Ascending aorta (tissue), 2 donors: ENCODE data around the gene NOTCH1. TPM values are rescaled to one million over a fixed set of nuclear protein-coding genes. Genes with fewer than 3 reads are reported as not detected.

Experiments
- DNase-seq, 2 donors: peaks; one replicate each; pipeline ENCODE4 v3.0.0-alpha.2; 2019; ENCODE audit warnings: low spot score in 2 of 2
- H3K27ac ChIP-seq, 2 donors: fragments of 200-600 bp; sonication (generic); one replicate each; pipeline ENCODE4 v1.5.1; 2016 to 2017; ENCODE audit warnings: mild to moderate bottlenecking in 1 of 2
- H3K27me3 ChIP-seq: fragments of 200-600 bp; sonication (generic); one replicate; pipeline ENCODE4 v1.5.1; 2017
- H3K36me3 ChIP-seq, 2 donors: fragments of 200-600 bp; sonication (generic); one replicate each; pipeline ENCODE4 v1.5.1; 2016
- H3K4me1 ChIP-seq, 2 donors: fragments of 200-600 bp; sonication (generic); one replicate each; pipeline ENCODE4 v1.5.1; 2016 to 2017; ENCODE audit warnings: mild to moderate bottlenecking in 1 of 2
- H3K4me3 ChIP-seq, 2 donors: fragments of 200-600 bp; sonication (generic); one replicate each; pipeline ENCODE4 v1.5.1; 2016 to 2017; ENCODE audit warnings: mild to moderate bottlenecking in 1 of 2
- H3K9me3 ChIP-seq, 2 donors: fragments of 200-600 bp; sonication (generic); one replicate each; pipeline ENCODE4 v1.5.1; 2016
- intact Hi-C: fragments of 100-400 bp; cut with DNase I; formaldehyde crosslinking; loops from one replicate; pipeline ENCODE4 v1.15.1; 2023
- total RNA-seq: library from RNA; depleted of rRNA; stranded (reverse); fragments of >200 nt; gene quantifications from one replicate; pipeline ENCODE4 v1.1.0, GENCODE V29; 2016
- TF ChIP-seq, protein P1 (sequence below), 3 experiments: fragments of 200-600 bp in 2 of 3; fragments of 450-650 bp in 1 of 3; sonication (generic) in 2 of 3; IDR thresholded peaks; one replicate each; pipeline ENCODE4 v1.5.1; 2016 to 2019; ENCODE audit warnings: antibody characterized with exemption in 3 of 3, mild to moderate bottlenecking in 1 of 3, moderate library complexity in 1 of 3

NOTCH1 gene
- total RNA-seq, 1 donor from 2014 or later, result 120 TPM

- TF ChIP-seq, protein P1, sequence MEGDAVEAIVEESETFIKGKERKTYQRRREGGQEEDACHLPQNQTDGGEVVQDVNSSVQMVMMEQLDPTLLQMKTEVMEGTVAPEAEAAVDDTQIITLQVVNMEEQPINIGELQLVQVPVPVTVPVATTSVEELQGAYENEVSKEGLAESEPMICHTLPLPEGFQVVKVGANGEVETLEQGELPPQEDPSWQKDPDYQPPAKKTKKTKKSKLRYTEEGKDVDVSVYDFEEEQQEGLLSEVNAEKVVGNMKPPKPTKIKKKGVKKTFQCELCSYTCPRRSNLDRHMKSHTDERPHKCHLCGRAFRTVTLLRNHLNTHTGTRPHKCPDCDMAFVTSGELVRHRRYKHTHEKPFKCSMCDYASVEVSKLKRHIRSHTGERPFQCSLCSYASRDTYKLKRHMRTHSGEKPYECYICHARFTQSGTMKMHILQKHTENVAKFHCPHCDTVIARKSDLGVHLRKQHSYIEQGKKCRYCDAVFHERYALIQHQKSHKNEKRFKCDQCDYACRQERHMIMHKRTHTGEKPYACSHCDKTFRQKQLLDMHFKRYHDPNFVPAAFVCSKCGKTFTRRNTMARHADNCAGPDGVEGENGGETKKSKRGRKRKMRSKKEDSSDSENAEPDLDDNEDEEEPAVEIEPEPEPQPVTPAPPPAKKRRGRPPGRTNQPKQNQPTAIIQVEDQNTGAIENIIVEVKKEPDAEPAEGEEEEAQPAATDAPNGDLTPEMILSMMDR (IDR thresholded peaks at IDR 0.05), result no peak
- no peak for DNase-seq
- H3K36me3 ChIP-seq, result peaks cover 4 to 6% of the 10 kb centered on the region in 2 donors
- H3K9me3 ChIP-seq, result no peaks in the 10 kb centered on the region
- H3K4me1 ChIP-seq, result peaks cover 0 to 14% of the 10 kb centered on the region in 2 donors
- no peak overlapping the region for H3K4me3 ChIP-seq
- H3K27me3 ChIP-seq, result no peaks in the 10 kb centered on the region
- intact Hi-C loops, result no loop called here
- no peak overlapping the region for H3K27ac ChIP-seq
Observed at GRCh38 chr9:136531904-136532798, 13.7 kb downstream of the NOTCH1 start.

GRCh38 chr9:136531186-136531903, 14.5 kb downstream of the NOTCH1 start:
- peaks cover 0 to 20% of the 10 kb centered on the region in 2 donors for H3K4me1 ChIP-seq
- H3K27ac ChIP-seq, result no peak overlapping the region

GRCh38 chr9:136530461-136531089, 15.3 kb downstream of the NOTCH1 start:
- peaks cover 0 to 25% of the 10 kb centered on the region in 2 donors for H3K4me1 ChIP-seq
- TF ChIP-seq, protein P1 (IDR thresholded peaks at IDR 0.05), result no peak
- no peak overlapping the region for H3K4me3 ChIP-seq
- H3K27ac ChIP-seq, result no peak overlapping the region
- H3K36me3 ChIP-seq, result peaks cover 0 to 4% of the 10 kb centered on the region in 2 donors
- no peaks in the 10 kb centered on the region for H3K27me3 ChIP-seq
- intact Hi-C loops, result no loop called here
- no peaks in the 10 kb centered on the region for H3K9me3 ChIP-seq
- DNase-seq, result no peak

More at GRCh38 chr9:136531186-136531903, 14.5 kb downstream of the NOTCH1 start:
- Histone ChIP-seq H3K27me3 (no peaks in the 10 kb centered on the region), H3K9me3 (no peaks in the 10 kb centered on the region), H3K36me3 (peaks cover 0 to 4% of the 10 kb centered on the region in 2 donors), H3K4me3 (no peak overlapping the region)
- TF ChIP-seq, protein P1 (IDR thresholded peaks at IDR 0.05), result no peak
- no peak for DNase-seq
- intact Hi-C loops, result no loop called here

DNA sequence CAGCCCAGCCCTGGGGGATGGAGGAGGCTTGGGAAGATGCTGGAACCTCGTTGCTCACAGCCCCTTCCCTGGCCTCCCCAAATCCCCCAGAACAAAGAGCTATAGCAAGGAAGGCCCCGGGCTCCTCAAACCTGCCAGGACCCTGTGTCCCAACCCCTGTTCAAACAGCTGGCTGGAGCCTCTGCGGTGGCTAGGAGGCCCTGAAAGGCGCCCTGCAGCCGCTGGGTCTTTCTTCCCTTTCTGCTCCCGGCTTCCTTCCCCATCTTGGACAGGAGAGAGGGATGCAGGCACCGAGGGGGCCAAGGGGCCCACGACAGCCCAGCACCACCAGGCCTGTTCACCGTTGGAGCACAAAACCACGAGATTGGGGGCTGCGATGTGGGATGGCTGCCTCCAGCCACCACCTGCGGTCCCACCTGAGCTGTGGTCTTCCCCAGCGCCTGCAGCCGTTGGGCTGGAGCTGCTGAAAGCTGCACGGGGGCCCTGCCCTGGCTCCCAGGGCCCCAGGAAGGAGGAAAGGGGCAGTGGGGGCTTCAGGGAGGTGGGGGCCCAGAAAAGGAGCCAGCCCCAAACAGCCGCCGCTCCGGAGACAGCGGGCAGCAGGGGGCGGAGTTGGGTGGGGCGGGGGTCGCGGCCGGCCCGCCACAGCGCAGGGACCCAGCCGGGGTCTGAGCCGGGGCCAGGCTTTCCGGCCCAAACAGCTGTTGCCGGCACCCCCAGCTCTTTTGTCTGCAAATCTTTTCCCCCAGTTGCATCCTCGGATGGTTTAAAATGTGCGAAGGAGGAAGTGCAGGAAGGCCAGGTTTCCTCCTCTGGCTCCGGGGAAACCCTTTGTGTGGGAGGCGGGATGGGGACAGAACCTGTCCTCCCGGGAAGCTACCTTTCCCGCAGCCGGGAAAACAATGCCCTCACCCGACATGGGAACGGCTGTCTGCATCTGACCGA, 16.1 kb downstream of the NOTCH1 start:
- no peak overlapping the region for H3K4me3 ChIP-seq
- TF ChIP-seq, protein P1 (IDR thresholded peaks at IDR 0.05), result no peak
- H3K36me3 ChIP-seq, result peaks cover 0 to 4% of the 10 kb centered on the region in 2 donors
- peaks cover 0 to 25% of the 10 kb centered on the region in 2 donors for H3K4me1 ChIP-seq
- H3K27me3 ChIP-seq, result no peaks in the 10 kb centered on the region
- no peak for DNase-seq
- intact Hi-C loops, result loop anchor here (10.0 kb wide), 1 partner anchor 45 kb away; no protein-coding TSS in a partner anchor
- no peaks in the 10 kb centered on the region for H3K9me3 ChIP-seq
- H3K27ac ChIP-seq, result peak overlapping the region in 1 of 2 donors; percentile 9
